ENCODE measurements around the gene C1QTNF12. TPM values are rescaled to one million over a fixed set of nuclear protein-coding genes. Genes with fewer than 3 reads are reported as not detected.

Gene C1QTNF12
- total RNA-seq, 1 donor from 2014 or later, result 3.5 TPM

DNA sequence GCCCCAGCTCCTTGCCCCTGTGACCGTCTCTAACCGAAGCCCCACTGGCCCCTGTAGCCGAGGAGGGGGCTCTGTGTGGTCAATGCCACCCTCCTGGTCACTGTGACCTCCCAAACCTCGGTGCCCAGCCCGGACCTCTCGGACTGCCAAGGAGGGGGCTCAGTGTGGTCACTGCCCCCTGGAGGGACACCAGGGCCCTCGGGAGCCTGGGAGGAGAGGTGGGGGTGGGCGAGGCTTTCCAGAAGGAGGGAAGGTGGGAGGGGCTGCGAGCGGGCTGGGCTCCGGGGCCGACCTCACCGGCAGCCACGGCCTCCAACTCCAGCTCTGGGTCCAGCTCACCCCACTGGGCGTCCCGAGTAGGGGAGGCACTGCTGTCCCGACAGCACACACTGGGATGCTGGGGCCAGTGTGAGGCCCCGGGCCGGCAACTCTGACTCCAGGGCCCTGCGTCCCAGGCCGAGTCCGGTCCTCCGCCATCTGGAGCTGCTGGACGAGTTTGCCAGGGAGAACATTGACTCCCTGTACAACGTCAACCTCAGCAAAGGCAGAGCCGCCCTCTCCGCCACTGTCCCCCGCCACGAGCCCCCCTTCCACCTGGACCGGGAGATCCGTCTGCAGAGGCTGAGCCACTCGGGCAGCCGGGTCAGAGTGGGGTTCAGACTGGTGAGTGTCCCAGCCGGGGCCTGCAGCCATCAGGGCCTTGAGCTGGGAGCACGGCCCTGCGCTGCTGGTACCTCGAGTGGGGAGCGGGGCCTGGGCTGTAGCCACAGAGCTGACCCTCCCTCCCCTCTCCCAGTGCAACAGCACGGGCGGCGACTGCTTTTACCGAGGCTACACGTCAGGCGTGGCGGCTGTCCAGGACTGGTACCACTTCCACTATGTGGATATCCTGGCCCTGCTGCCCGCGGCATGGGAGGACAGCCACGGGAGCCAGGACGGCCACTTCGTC, 40.1 kb upstream of the C1QTNF12 start:
- H3K27me3 Mint-ChIP-seq (ENCODE audit: low read depth), result no peaks in the 10 kb centered on the region
- intact Hi-C loops (cut with micrococcal nuclease), result no loop called here
- no peak for DNase-seq (ENCODE audit: low spot score)
- H3K9me3 Mint-ChIP-seq, result no peaks in the 10 kb centered on the region
- no peak overlapping the region for H3K4me3 Mint-ChIP-seq (ENCODE audit: low read depth)
- peaks cover 1% of the 10 kb centered on the region for H3K4me1 Mint-ChIP-seq (ENCODE audit: low read depth)
- H3K27ac Mint-ChIP-seq, result no peak overlapping the region
- H3K36me3 Mint-ChIP-seq (ENCODE audit: low read depth), result no peaks in the 10 kb centered on the region

DNA sequence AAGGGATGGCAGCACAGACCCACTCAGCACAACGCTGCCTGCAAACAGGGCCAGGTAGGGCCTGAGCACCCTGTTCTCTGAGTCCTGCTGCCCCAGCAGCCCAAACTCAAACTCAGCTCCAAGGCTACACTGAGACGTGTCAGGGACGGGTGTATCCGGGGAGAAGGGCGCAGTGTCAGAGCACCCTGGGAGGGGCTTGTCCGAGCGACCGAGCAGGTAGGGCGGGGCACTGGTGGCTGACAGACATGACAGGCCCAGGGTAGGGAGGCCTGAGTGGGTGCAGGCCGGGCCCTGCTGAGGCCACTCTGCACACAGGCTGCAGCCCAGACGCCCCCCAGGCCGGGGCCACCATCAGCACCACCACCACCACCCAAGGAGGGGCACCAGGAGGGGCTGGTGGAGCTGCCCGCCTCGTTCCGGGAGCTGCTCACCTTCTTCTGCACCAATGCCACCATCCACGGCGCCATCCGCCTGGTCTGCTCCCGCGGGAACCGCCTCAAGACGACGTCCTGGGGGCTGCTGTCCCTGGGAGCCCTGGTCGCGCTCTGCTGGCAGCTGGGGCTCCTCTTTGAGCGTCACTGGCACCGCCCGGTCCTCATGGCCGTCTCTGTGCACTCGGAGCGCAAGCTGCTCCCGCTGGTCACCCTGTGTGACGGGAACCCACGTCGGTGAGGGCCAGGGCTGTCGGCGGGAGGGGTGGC, 39.2 kb upstream of the C1QTNF12 start:
- Mint-ChIP-seq H3K4me1 (ENCODE audit: low read depth) (peaks cover 1% of the 10 kb centered on the region), H3K36me3 (ENCODE audit: low read depth) (no peaks in the 10 kb centered on the region), H3K27me3 (ENCODE audit: low read depth) (no peaks in the 10 kb centered on the region), H3K4me3 (ENCODE audit: low read depth) (no peak overlapping the region), H3K9me3 (no peaks in the 10 kb centered on the region), H3K27ac (no peak overlapping the region)
- intact Hi-C loops (cut with micrococcal nuclease), result no loop called here
- DNase-seq (ENCODE audit: low spot score), result no peak

DNA sequence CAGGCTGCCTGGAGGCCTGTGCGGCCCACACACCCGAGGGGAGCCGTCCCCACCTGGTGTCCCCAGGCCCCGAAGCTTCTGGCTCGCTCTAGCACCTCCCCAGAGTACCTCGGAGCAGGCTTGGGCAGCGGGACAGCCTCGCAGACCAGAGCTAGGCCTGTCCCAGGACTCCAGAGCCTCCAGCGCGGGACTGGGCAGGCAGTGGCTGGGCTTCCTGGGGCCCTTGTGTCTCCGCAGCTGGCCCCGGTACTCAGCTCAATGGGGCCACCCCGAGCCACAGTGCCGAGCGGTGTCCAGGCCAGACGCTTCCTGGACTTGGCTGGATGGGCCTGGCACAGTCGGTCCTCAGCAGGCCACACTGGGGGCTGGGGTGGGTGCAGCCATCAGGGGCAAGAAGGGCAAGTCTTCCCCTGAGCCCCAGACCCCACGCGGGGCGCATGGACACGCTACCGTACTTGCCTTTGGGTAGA, 38.6 kb upstream of the C1QTNF12 start:
- H3K9me3 Mint-ChIP-seq, result no peaks in the 10 kb centered on the region
- no peak for DNase-seq (ENCODE audit: low spot score)
- H3K36me3 Mint-ChIP-seq (ENCODE audit: low read depth), result no peaks in the 10 kb centered on the region
- H3K4me1 Mint-ChIP-seq (ENCODE audit: low read depth), result peaks cover 1% of the 10 kb centered on the region
- intact Hi-C loops (cut with micrococcal nuclease), result no loop called here
- no peak overlapping the region for H3K4me3 Mint-ChIP-seq (ENCODE audit: low read depth)
- H3K27me3 Mint-ChIP-seq (ENCODE audit: low read depth), result no peaks in the 10 kb centered on the region
- no peak overlapping the region for H3K27ac Mint-ChIP-seq

DNA sequence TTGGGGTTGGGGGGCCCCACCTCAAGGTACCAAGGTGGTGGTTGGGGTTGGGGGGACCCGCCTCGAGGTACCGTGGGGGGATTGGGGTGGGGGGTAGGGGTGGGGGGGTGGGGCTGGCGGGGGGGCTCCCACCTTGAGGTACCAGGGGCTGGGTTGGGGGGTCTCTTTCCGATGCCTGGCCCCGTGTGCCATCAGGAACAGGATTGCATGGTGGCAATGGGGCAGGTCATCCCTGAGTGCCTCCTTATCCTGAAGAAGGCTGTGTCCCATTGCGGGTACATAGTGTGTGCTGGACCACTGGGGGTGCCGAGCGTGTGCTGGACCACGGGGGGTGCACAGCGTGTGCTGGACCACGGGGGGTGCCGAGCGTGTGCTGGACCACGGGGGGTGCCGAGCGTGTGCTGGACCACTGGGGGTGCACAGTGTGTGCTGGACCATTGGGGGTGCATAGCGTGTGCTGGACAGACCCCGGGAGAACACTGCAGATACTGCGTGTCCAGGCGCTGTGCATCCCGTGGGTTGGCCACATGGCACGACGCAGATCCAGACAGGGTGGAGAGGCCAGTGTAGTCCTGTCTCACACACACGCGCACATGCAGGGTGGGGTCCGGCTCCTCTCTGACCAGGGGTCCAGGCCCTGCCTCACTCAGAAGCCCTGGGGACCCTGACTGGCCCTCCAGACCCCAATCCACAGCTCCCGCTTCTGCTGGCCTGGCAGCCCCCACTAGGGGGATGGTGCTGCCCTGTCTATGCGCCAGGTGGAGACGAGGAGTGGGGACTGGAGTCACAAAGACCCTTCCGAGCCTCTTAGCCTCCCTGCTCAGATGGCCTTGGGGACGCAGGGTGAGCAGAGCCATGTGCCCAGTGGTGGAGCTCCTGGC, 37.9 kb upstream of the C1QTNF12 start:
- H3K9me3 Mint-ChIP-seq, result no peaks in the 10 kb centered on the region
- intact Hi-C loops (cut with micrococcal nuclease), result no loop called here
- H3K4me1 Mint-ChIP-seq (ENCODE audit: low read depth), result peaks cover 1% of the 10 kb centered on the region
- no peak overlapping the region for H3K4me3 Mint-ChIP-seq (ENCODE audit: low read depth)
- H3K27me3 Mint-ChIP-seq (ENCODE audit: low read depth), result no peaks in the 10 kb centered on the region
- no peak for DNase-seq (ENCODE audit: low spot score)
- no peak overlapping the region for H3K27ac Mint-ChIP-seq
- H3K36me3 Mint-ChIP-seq (ENCODE audit: low read depth), result no peaks in the 10 kb centered on the region

DNA sequence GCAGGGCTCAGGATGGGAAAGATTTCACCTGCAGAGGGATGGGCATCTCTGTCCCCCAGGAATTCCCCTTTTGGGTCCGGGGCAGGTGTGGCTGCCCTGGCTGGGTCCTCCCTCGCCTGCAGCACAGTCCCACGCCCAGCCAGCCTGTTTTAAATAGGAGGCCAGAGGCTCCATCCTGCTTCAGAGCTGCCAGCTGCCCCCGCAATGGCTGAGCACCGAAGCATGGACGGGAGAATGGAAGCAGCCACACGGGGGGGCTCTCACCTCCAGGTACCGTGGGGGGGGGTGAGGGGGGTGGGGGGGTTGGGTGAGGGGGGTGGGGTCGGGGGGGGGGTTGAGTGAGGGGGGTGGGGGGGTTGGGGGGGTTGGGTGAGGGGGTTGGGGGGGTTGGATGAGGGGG, 37.3 kb upstream of the C1QTNF12 start:
- Mint-ChIP-seq H3K4me3 (ENCODE audit: low read depth) (no peak overlapping the region), H3K27me3 (ENCODE audit: low read depth) (no peaks in the 10 kb centered on the region), H3K27ac (no peak overlapping the region), H3K9me3 (no peaks in the 10 kb centered on the region), H3K36me3 (ENCODE audit: low read depth) (no peaks in the 10 kb centered on the region), H3K4me1 (ENCODE audit: low read depth) (peaks cover 1% of the 10 kb centered on the region)
- intact Hi-C loops (cut with micrococcal nuclease), result no loop called here
- DNase-seq (ENCODE audit: low spot score), result no peak

DNA sequence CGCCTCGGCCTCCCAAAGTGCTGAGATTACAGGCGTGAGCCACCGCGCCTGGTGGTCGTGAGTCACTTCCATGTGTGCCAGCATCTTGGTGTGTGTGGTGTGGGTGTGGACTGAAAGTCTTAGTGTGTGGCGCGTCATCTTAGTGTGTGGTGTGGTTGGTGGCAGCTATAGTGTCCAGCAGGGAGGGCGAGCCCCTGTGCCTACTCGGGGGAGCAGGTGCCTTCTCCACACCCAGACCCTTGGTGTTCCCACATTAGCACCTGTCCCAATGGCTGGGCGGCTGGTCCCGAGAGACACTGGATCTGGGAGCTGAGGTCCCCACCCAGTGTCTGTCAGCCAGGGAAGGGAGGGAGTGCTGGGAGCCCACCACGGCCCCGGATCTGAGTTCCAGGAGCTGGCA, 36.5 kb upstream of the C1QTNF12 start:
- H3K27me3 Mint-ChIP-seq (ENCODE audit: low read depth), result no peaks in the 10 kb centered on the region
- no peak for DNase-seq (ENCODE audit: low spot score)
- H3K27ac Mint-ChIP-seq, result no peak overlapping the region
- intact Hi-C loops (cut with micrococcal nuclease), result no loop called here
- no peaks in the 10 kb centered on the region for H3K36me3 Mint-ChIP-seq (ENCODE audit: low read depth)
- no peaks in the 10 kb centered on the region for H3K9me3 Mint-ChIP-seq
- H3K4me1 Mint-ChIP-seq (ENCODE audit: low read depth), result peaks cover 1% of the 10 kb centered on the region
- no peak overlapping the region for H3K4me3 Mint-ChIP-seq (ENCODE audit: low read depth)

DNA sequence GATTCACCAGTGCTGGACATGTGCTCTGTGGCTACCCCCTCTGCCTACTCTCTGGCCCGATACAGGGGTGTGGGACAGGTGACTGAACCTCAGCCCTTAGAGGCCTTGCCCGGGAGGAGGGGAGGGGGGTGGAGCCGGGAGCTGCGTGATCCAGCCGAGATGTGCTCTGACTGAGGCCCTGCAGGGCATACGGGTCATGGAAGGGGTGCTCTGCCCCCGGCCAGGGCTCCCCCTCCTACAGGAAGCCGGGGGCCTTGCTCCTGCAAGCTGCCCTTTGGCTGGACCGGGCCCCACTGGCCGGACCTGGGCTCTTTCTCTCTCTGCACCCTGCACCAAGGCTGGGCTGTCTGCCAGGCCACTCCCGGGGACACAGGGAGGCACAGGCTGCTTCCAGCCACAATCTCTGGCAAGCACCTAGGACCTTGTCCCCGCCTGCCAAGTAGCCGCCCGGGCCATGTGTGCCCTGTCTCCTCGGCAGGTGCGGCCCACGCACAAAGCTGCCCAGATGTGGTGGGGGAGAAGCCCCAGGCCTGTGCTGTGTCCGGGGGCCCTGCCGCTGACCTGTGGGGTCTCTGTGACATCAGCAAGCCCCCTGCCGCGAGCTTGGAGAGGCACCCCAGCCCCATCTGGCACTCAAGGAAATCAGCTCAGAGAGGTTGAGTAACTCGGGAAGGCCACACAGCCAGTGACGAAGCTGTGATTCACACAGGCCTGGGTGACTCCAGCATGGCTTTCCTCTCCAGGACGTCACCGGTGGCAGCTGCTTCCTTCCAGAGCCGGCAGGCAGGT, 35.2 kb upstream of the C1QTNF12 start:
- Mint-ChIP-seq H3K4me3 (ENCODE audit: low read depth) (no peak overlapping the region), H3K9me3 (no peaks in the 10 kb centered on the region), H3K4me1 (ENCODE audit: low read depth) (peaks cover 1% of the 10 kb centered on the region), H3K27ac (no peak overlapping the region), H3K36me3 (ENCODE audit: low read depth) (no peaks in the 10 kb centered on the region), H3K27me3 (ENCODE audit: low read depth) (no peaks in the 10 kb centered on the region)
- no peak for DNase-seq (ENCODE audit: low spot score)
- intact Hi-C loops (cut with micrococcal nuclease), result no loop called here

DNA sequence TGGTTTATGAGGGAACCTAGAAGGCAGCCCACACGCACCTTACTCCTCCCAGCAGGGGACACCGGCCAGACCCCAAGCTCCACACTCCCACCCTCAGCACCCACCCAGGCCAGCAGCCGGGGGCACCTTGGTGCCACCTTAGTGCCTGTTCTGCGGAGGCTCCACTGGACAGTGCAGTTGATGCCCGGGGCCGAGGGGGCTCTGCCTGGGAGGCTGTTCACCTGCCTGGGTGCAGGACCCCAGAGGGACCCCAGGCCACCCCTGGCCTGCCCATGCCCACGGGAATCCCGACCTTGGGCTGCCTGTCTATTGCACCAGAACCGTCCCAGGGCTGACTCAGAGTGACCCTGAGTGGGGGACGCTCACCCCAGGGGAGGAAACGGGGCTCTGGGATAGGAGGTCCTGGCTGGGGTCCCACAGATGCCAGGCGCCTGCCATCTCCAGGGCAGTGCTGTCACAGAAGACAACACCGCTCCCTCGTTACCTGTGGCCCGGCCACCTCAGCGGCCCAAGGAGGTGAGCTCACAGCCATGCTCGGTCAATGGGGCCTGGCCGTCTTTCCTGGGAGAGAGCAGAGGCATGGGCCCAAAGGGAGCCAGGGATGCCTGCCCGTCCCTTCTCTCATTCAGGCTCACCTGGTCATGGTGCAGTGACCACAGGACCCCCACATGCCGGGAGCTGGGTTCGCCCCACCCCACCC, 34.4 kb upstream of the C1QTNF12 start:
- no peaks in the 10 kb centered on the region for H3K36me3 Mint-ChIP-seq (ENCODE audit: low read depth)
- intact Hi-C loops (cut with micrococcal nuclease), result no loop called here
- H3K9me3 Mint-ChIP-seq, result no peaks in the 10 kb centered on the region
- H3K4me1 Mint-ChIP-seq (ENCODE audit: low read depth), result peaks cover 1% of the 10 kb centered on the region
- no peak for DNase-seq (ENCODE audit: low spot score)
- H3K27ac Mint-ChIP-seq, result no peak overlapping the region
- H3K4me3 Mint-ChIP-seq (ENCODE audit: low read depth), result no peak overlapping the region
- no peaks in the 10 kb centered on the region for H3K27me3 Mint-ChIP-seq (ENCODE audit: low read depth)

DNA sequence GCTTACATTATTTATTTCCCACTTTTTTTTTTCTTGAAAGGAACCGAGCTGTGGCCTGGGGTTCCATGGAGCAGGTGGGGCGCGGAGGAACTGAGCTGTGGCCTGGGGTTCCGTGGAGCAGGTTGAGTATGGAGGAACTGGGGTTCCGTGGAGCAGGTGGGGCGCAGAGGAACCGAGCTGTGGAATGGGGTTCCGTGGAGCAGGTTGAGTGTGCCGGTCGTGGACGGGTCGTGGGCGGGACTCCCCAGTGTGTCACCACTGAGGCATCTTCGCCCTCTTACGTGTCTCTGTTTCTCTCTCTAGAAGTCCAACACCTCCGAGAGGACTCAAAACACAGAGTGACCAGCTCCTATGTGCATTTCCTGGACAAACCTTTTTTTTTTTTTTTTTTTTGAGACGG, 32.5 kb upstream of the C1QTNF12 start:
- Mint-ChIP-seq H3K27me3 (ENCODE audit: low read depth) (no peaks in the 10 kb centered on the region), H3K36me3 (ENCODE audit: low read depth) (no peaks in the 10 kb centered on the region), H3K27ac (no peak overlapping the region), H3K4me1 (ENCODE audit: low read depth) (peaks cover 4% of the 10 kb centered on the region), H3K9me3 (no peaks in the 10 kb centered on the region), H3K4me3 (ENCODE audit: low read depth) (no peak overlapping the region)
- DNase-seq (ENCODE audit: low spot score), result no peak
- intact Hi-C loops (cut with micrococcal nuclease), result loop anchor here (10.0 kb wide), 1 partner anchor 164 kb away; the partner anchor contains the start of gene C1orf159

DNA sequence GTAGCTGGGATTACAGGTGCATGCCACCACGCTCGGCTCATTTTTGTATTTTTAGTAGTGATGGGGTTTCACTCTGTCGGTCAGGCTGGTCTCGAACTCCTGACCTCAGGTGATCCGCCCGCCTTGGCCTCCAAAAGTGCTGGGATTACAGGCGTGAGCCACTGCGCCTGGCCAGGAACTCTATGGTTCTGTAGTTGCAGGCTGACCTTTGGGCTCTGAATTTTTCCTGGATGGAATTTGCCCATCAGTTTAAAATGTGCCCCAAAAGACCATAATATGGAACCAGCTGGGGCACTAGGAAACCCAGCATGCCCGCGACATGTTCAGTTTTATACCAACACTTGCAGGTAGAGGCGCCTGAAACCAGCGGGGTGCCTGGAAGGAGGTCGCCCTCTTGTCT, 32.1 kb upstream of the C1QTNF12 start:
- H3K4me1 Mint-ChIP-seq (ENCODE audit: low read depth), result peaks cover 4% of the 10 kb centered on the region
- H3K4me3 Mint-ChIP-seq (ENCODE audit: low read depth), result no peak overlapping the region
- H3K27ac Mint-ChIP-seq, result no peak overlapping the region
- intact Hi-C loops (cut with micrococcal nuclease), result loop anchor here (10.0 kb wide), 1 partner anchor 164 kb away; the partner anchor contains the start of gene C1orf159
- H3K27me3 Mint-ChIP-seq (ENCODE audit: low read depth), result no peaks in the 10 kb centered on the region
- H3K36me3 Mint-ChIP-seq (ENCODE audit: low read depth), result no peaks in the 10 kb centered on the region
- no peaks in the 10 kb centered on the region for H3K9me3 Mint-ChIP-seq
- DNase-seq (ENCODE audit: low spot score), result no peak

DNA sequence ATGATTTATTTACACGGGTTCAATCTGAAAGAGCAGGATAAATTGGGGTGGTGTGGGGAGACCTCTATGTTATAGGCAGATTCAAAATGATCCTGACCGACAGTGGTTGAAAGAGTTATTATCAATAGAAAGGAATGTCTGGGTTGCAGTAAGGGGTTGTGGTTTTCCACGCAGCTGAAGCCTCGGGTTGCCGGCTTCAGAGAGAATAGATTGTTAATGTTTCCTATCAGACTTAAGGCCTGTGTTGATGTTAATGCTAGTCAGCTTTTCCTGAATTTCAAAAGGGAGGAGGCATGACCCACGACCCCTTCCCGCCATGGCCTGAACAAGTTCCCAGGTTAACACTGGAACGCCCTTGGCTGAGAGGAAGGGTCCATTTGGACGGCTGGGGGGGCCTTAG, 29.3 kb upstream of the C1QTNF12 start:
- peak overlapping the region; percentile 1 for H3K4me3 Mint-ChIP-seq (ENCODE audit: low read depth)
- H3K27ac Mint-ChIP-seq, result no peak overlapping the region
- H3K9me3 Mint-ChIP-seq, result no peaks in the 10 kb centered on the region
- DNase-seq (ENCODE audit: low spot score), result no peak
- no peaks in the 10 kb centered on the region for H3K27me3 Mint-ChIP-seq (ENCODE audit: low read depth)
- H3K4me1 Mint-ChIP-seq (ENCODE audit: low read depth), result peaks cover 18% of the 10 kb centered on the region
- intact Hi-C loops (cut with micrococcal nuclease), result loop anchor here (10.0 kb wide), 1 partner anchor 161 kb away; the partner anchor contains the start of gene C1orf159
- H3K36me3 Mint-ChIP-seq (ENCODE audit: low read depth), result peaks cover 16% of the 10 kb centered on the region

Measured in activated T-helper 2 cell treated with anti-CD3 and anti-CD28 coated beads, Interferon-gamma antibody, Interleukin-2, Interleukin-4, amounts not matched to agents 10 μg/mL and 5 μg/mL and 100 μg/mL, durations not matched to agents 14 hours and 24 hours and 36 hours (primary cell).